SK-N-SH treated with all-trans-retinoic acid at 6 μM for 48 hours (cell line): ENCODE results near the gene ECHDC3.

Source experiments
- OSR1 ChIP-seq: fragments of 250-450 bp; sonication (Bioruptor Pico); IDR thresholded peaks from 2 replicates; pipeline ENCODE4 v1.8.0; 2022; ENCODE audit warnings: moderate library complexity, mild to moderate bottlenecking, inconsistent platforms
- PATZ1 ChIP-seq: fragments of 250-450 bp; sonication (Bioruptor Pico); IDR thresholded peaks from 2 replicates; pipeline ENCODE4 v1.8.0; 2020; ENCODE audit warnings: mild to moderate bottlenecking, moderate library complexity, borderline replicate concordance
- RARB ChIP-seq: fragments of 250-450 bp; sonication (Bioruptor Pico); IDR thresholded peaks from 2 replicates; pipeline ENCODE4 v1.8.0; 2021; ENCODE audit warnings: mild to moderate bottlenecking, moderate library complexity
- TCF4 ChIP-seq: fragments of 250-450 bp; sonication (Bioruptor Pico); IDR thresholded peaks from 2 replicates; pipeline ENCODE4 v1.8.0; 2021; ENCODE audit warnings: mild to moderate bottlenecking, moderate library complexity, borderline replicate concordance
- ZFP3 ChIP-seq: fragments of 250-450 bp; sonication (Bioruptor Pico); IDR thresholded peaks from 2 replicates; pipeline ENCODE4 v1.5.0; 2020; ENCODE audit warnings: mild to moderate bottlenecking, moderate library complexity

GRCh38 chr10:11760861-11761260 lies 18.7 kb downstream of the ECHDC3 start:
- TF ChIP-seq OSR1 (CRISPR knock-in tag) (no peak), ZFP3 (CRISPR knock-in tag) (no peak), TCF4 (CRISPR knock-in tag) (no peak), PATZ1 (CRISPR knock-in tag) (no peak), RARB (CRISPR knock-in tag) (no peak)
